Neuron (in vitro differentiated cells): Measurements from ENCODE around the gene SAXO1.

Experiments
- H2AFZ ChIP-seq: one replicate; pipeline ENCODE4 v1.6.1; 2013; ENCODE audit warnings: low read depth, mild to moderate bottlenecking, inconsistent platforms, low read length, moderate library complexity
- H3K27me3 ChIP-seq: one replicate; pipeline ENCODE4 v1.6.1; 2013; ENCODE audit warnings: low read length; ENCODE audit not compliant: insufficient read depth
- H3K36me3 ChIP-seq: one replicate; pipeline ENCODE4 v1.6.1; 2013; ENCODE audit warnings: low read length; ENCODE audit not compliant: insufficient read depth
- H3K4me1 ChIP-seq: one replicate; pipeline ENCODE4 v1.6.1; 2013; ENCODE audit warnings: low read length; ENCODE audit not compliant: insufficient read depth
- H3K4me3 ChIP-seq: 2 replicates; pipeline ENCODE4 v1.5.1; 2013; ENCODE audit warnings: mild to moderate bottlenecking, low read length, moderate library complexity
- H3K9me3 ChIP-seq: one replicate; pipeline ENCODE4 v1.6.1; 2013; ENCODE audit warnings: low read length

The SAXO1 gene

GRCh38 chr9:18976221-18976708 is 56.7 kb downstream of the SAXO1 start:
- Histone ChIP-seq H3K36me3 (no peaks in the 10 kb centered on the region), H3K4me3 (no peak overlapping the region), H2AFZ (no peak overlapping the region), H3K27me3 (no peaks in the 10 kb centered on the region), H3K9me3 (no peaks in the 10 kb centered on the region), H3K4me1 (peaks cover 3% of the 10 kb centered on the region)

- Histone ChIP-seq H3K36me3 (no peaks in the 10 kb centered on the region), H2AFZ (no peak overlapping the region), H3K4me1 (no peaks in the 10 kb centered on the region), H3K9me3 (no peaks in the 10 kb centered on the region), H3K27me3 (no peaks in the 10 kb centered on the region), H3K4me3 (no peak overlapping the region)
Measured at GRCh38 chr9:18973348-18973747, 59.7 kb downstream of the SAXO1 start.

- no peaks in the 10 kb centered on the region for H3K36me3 ChIP-seq
- H3K4me3 ChIP-seq = no peak overlapping the region
- H3K27me3 ChIP-seq = no peaks in the 10 kb centered on the region
- H3K4me1 ChIP-seq = no peaks in the 10 kb centered on the region
- no peak overlapping the region for H2AFZ ChIP-seq
- no peaks in the 10 kb centered on the region for H3K9me3 ChIP-seq
Measured at GRCh38 chr9:18972675-18973074, 60.3 kb downstream of the SAXO1 start.

- H3K9me3 ChIP-seq = no peaks in the 10 kb centered on the region
- no peaks in the 10 kb centered on the region for H3K36me3 ChIP-seq
- no peak overlapping the region for H2AFZ ChIP-seq
- no peaks in the 10 kb centered on the region for H3K27me3 ChIP-seq
- no peaks in the 10 kb centered on the region for H3K4me1 ChIP-seq
- no peak overlapping the region for H3K4me3 ChIP-seq
Measured at GRCh38 chr9:18971909-18972308, 61.1 kb downstream of the SAXO1 start.

GRCh38 chr9:18971404-18971803 is 61.6 kb downstream of the SAXO1 start:
- Histone ChIP-seq H3K36me3 (no peaks in the 10 kb centered on the region), H3K9me3 (no peaks in the 10 kb centered on the region), H2AFZ (no peak overlapping the region), H3K27me3 (no peaks in the 10 kb centered on the region), H3K4me1 (no peaks in the 10 kb centered on the region), H3K4me3 (no peak overlapping the region)

- Histone ChIP-seq H3K4me1 (no peaks in the 10 kb centered on the region), H3K36me3 (no peaks in the 10 kb centered on the region), H3K27me3 (no peaks in the 10 kb centered on the region), H2AFZ (no peak overlapping the region), H3K9me3 (no peaks in the 10 kb centered on the region), H3K4me3 (no peak overlapping the region)
Measured at GRCh38 chr9:18970393-18970792, 62.6 kb downstream of the SAXO1 start.

GRCh38 chr9:18969128-18969527 is 63.9 kb downstream of the SAXO1 start:
- Histone ChIP-seq H3K36me3 (no peaks in the 10 kb centered on the region), H3K4me3 (no peak overlapping the region), H3K9me3 (no peaks in the 10 kb centered on the region), H3K4me1 (no peaks in the 10 kb centered on the region), H3K27me3 (no peaks in the 10 kb centered on the region), H2AFZ (no peak overlapping the region)

GRCh38 chr9:18955626-18956025 is 77.4 kb downstream of the SAXO1 start:
- Histone ChIP-seq H3K36me3 (no peaks in the 10 kb centered on the region), H3K4me1 (no peaks in the 10 kb centered on the region), H2AFZ (no peak overlapping the region), H3K4me3 (no peak overlapping the region), H3K27me3 (no peaks in the 10 kb centered on the region), H3K9me3 (no peaks in the 10 kb centered on the region)

GRCh38 chr9:18951936-18952335 is 81.1 kb downstream of the SAXO1 start:
- Histone ChIP-seq H3K4me1 (no peaks in the 10 kb centered on the region), H3K36me3 (no peaks in the 10 kb centered on the region), H3K4me3 (no peak overlapping the region), H3K27me3 (no peaks in the 10 kb centered on the region), H2AFZ (no peak overlapping the region), H3K9me3 (no peaks in the 10 kb centered on the region)

- H3K27me3 ChIP-seq = no peaks in the 10 kb centered on the region
- H3K36me3 ChIP-seq = no peaks in the 10 kb centered on the region
- H3K4me3 ChIP-seq = no peak overlapping the region
- no peaks in the 10 kb centered on the region for H3K4me1 ChIP-seq
- H2AFZ ChIP-seq = no peak overlapping the region
- H3K9me3 ChIP-seq = no peaks in the 10 kb centered on the region
Measured at GRCh38 chr9:18947892-18948339, 85.1 kb downstream of the SAXO1 start.

GRCh38 chr9:18942801-18943200 is 90.2 kb downstream of the SAXO1 start:
- Histone ChIP-seq H3K4me1 (no peaks in the 10 kb centered on the region), H3K4me3 (no peak overlapping the region), H3K36me3 (no peaks in the 10 kb centered on the region), H3K9me3 (no peaks in the 10 kb centered on the region), H3K27me3 (no peaks in the 10 kb centered on the region), H2AFZ (no peak overlapping the region)

- Histone ChIP-seq H3K9me3 (no peaks in the 10 kb centered on the region), H3K4me3 (no peak overlapping the region), H3K4me1 (no peaks in the 10 kb centered on the region), H3K27me3 (no peaks in the 10 kb centered on the region), H3K36me3 (no peaks in the 10 kb centered on the region), H2AFZ (no peak overlapping the region)
Measured at GRCh38 chr9:18941060-18941740, 91.8 kb downstream of the SAXO1 start.

- no peaks in the 10 kb centered on the region for H3K9me3 ChIP-seq
- H2AFZ ChIP-seq = no peak overlapping the region
- no peak overlapping the region for H3K4me3 ChIP-seq
- no peaks in the 10 kb centered on the region for H3K4me1 ChIP-seq
- no peaks in the 10 kb centered on the region for H3K27me3 ChIP-seq
- no peaks in the 10 kb centered on the region for H3K36me3 ChIP-seq
Measured at GRCh38 chr9:18939943-18940342, 93.1 kb downstream of the SAXO1 start.
